ENCODE data around the gene FAM20A. TPM values are rescaled to one million over a fixed set of nuclear protein-coding genes. Genes with fewer than 3 reads are reported as not detected.
A peak's percentile ranks its signal among the peaks of the same experiment; 100 is the strongest.

FAM20A gene
- total and polyA plus RNA-seq, 2 experiments from 2014 or later = 9.3 to 10.9 TPM

GRCh38 chr17:68567581-68567980, 33.6 kb downstream of the FAM20A start:
- H2AFZ ChIP-seq = no peak overlapping the region
- H4K20me1 ChIP-seq (ENCODE audit: insufficient read depth) = no peaks in the 10 kb centered on the region
- no peak for DNase-seq
- peaks cover 29% of the 10 kb centered on the region for H3K4me1 ChIP-seq (ENCODE audit: insufficient read depth)
- in situ Hi-C loops (cut with MboI) = no loop called here
- H3K9me2 ChIP-seq (ENCODE audit: insufficient read depth) = no peaks in the 10 kb centered on the region; the same call in 1 of the 2 replicates
- no peaks in the 10 kb centered on the region for H3K79me2 ChIP-seq (ENCODE audit: insufficient read depth)
- H3K9me3 ChIP-seq (ENCODE audit: low read depth) = no peaks in the 10 kb centered on the region
- no peak for TF ChIP-seq EZH2phosphoT487 (IDR thresholded peaks at IDR 0.05; ENCODE audit: insufficient read depth, low read depth)
- TF ChIP-seq EZH2 (IDR thresholded peaks at IDR 0.05; ENCODE audit: insufficient read depth, poor library complexity, severe bottlenecking) = no peak
- 88 to 90% methylated on average over 8 of the region's 8 CpGs for WGBS, 2 experiments (ENCODE audit: low coverage in 1 of 2, low lambda C conversion rate in 2 of 2, missing lambda C conversion rate in 2 of 2)
- H3K36me3 ChIP-seq (ENCODE audit: low read depth) = no peaks in the 10 kb centered on the region
- H3K4me2 ChIP-seq (ENCODE audit: unreplicated experiment) = no peak overlapping the region
- H3K27ac ChIP-seq = no peak overlapping the region
- peaks cover 15% of the 10 kb centered on the region; the same call in 1 of the 2 replicates for H3F3A ChIP-seq (ENCODE audit: insufficient read depth)
- no peaks in the 10 kb centered on the region for H3K27me3 ChIP-seq (replicated peaks; ENCODE audit: insufficient read depth)
- H3K9ac ChIP-seq = no peak overlapping the region
- no peak overlapping the region for H3K4me3 ChIP-seq

DNA sequence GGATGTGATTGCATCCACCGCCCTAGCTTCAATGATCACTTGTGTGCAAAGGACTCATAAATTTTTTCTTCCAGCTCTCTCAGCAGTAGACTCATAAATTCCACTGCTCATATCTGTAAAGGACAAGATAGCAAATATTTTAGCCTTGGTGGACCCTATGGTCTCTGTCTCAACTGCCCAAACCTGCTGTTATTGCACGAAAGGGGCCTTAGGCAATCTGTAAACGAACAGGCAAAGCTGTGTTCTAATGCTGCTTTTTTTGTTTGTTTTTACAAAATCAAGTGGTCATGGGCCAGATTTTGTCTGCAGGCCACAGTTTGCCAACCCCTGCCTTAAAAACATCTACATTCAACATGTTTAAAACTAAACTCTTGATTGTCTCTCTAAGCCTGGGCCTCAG, 34.1 kb downstream of the FAM20A start:
- H3K27ac ChIP-seq = no peak overlapping the region
- peaks cover 15% of the 10 kb centered on the region; the same call in 1 of the 2 replicates for H3F3A ChIP-seq (ENCODE audit: insufficient read depth)
- no peak overlapping the region for H3K4me2 ChIP-seq (ENCODE audit: unreplicated experiment)
- H3K4me1 ChIP-seq (ENCODE audit: insufficient read depth) = peaks cover 29% of the 10 kb centered on the region
- H3K9me3 ChIP-seq (ENCODE audit: low read depth) = no peaks in the 10 kb centered on the region
- no peaks in the 10 kb centered on the region for H3K36me3 ChIP-seq (ENCODE audit: low read depth)
- H4K20me1 ChIP-seq (ENCODE audit: insufficient read depth) = no peaks in the 10 kb centered on the region
- no peak for DNase-seq
- H3K9me2 ChIP-seq (ENCODE audit: insufficient read depth) = no peaks in the 10 kb centered on the region; the same call in 1 of the 2 replicates
- H3K79me2 ChIP-seq (ENCODE audit: insufficient read depth) = no peaks in the 10 kb centered on the region
- H3K9ac ChIP-seq = no peak overlapping the region
- no peak overlapping the region for H3K4me3 ChIP-seq
- WGBS, 2 experiments (ENCODE audit: low coverage in 1 of 2, low lambda C conversion rate in 2 of 2, missing lambda C conversion rate in 2 of 2) = 51 to 65% methylated on average over 3 of the region's 3 CpGs
- no peak overlapping the region for H2AFZ ChIP-seq
- TF ChIP-seq EZH2phosphoT487 (IDR thresholded peaks at IDR 0.05; ENCODE audit: insufficient read depth, low read depth) (no peak), EZH2 (IDR thresholded peaks at IDR 0.05; ENCODE audit: insufficient read depth, poor library complexity, severe bottlenecking) (no peak)
- in situ Hi-C loops (cut with MboI) = no loop called here
- H3K27me3 ChIP-seq (replicated peaks; ENCODE audit: insufficient read depth) = no peaks in the 10 kb centered on the region

DNA sequence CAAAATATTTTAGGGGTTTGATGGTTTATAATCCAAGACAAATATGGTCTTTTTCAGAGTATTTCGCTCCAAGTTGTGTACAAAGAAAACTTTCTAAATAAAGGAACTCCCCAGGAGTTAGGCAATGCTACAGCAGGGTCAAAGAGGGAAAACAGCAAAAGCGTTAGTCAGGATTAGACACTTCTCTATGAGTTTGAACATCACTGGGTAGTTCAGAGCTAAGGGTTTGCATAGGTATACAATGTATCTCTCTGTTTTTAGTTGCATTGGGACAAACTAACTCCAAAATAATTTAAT, 34.8 kb downstream of the FAM20A start:
- Histone ChIP-seq H3K9me3 (ENCODE audit: low read depth) (no peaks in the 10 kb centered on the region), H3K9ac (no peak overlapping the region), H3K27ac (peak overlapping the region; percentile 16; the same call in 1 of the 2 replicates), H3F3A (ENCODE audit: insufficient read depth) (peaks cover 15% of the 10 kb centered on the region; the same call in 1 of the 2 replicates), H3K36me3 (ENCODE audit: low read depth) (no peaks in the 10 kb centered on the region), H3K4me3 (no peak overlapping the region), H3K4me2 (ENCODE audit: unreplicated experiment) (no peak overlapping the region), H3K27me3 (replicated peaks; ENCODE audit: insufficient read depth) (no peaks in the 10 kb centered on the region), H3K9me2 (ENCODE audit: insufficient read depth) (no peaks in the 10 kb centered on the region; the same call in 1 of the 2 replicates), H3K4me1 (ENCODE audit: insufficient read depth) (peaks cover 29% of the 10 kb centered on the region), H3K79me2 (ENCODE audit: insufficient read depth) (no peaks in the 10 kb centered on the region), H2AFZ (0 out of 2 replicates have a peak overlapping the region, but pooled peaks have one; percentile 3), H4K20me1 (ENCODE audit: insufficient read depth) (no peaks in the 10 kb centered on the region)
- in situ Hi-C loops (cut with MboI) = no loop called here
- no peak for TF ChIP-seq EZH2 (IDR thresholded peaks at IDR 0.05; ENCODE audit: insufficient read depth, poor library complexity, severe bottlenecking)
- no peak for TF ChIP-seq EZH2phosphoT487 (IDR thresholded peaks at IDR 0.05; ENCODE audit: insufficient read depth, low read depth)
- 33% methylated on average over 2 of the region's 2 CpGs for WGBS, 2 experiments (ENCODE audit: low coverage in 1 of 2, low lambda C conversion rate in 2 of 2, missing lambda C conversion rate in 2 of 2)
- DNase-seq = peak; percentile 55

GRCh38 chr17:68565661-68566441, 35.3 kb downstream of the FAM20A start:
- 0 out of 2 replicates have a peak overlapping the region, but pooled peaks have one; percentile 3 for H2AFZ ChIP-seq
- H4K20me1 ChIP-seq (ENCODE audit: insufficient read depth) = no peaks in the 10 kb centered on the region
- H3K27me3 ChIP-seq (replicated peaks; ENCODE audit: insufficient read depth) = no peaks in the 10 kb centered on the region
- H3K9ac ChIP-seq = no peak overlapping the region
- in situ Hi-C loops (cut with MboI) = no loop called here
- WGBS, 2 experiments (ENCODE audit: low coverage in 1 of 2, low lambda C conversion rate in 2 of 2, missing lambda C conversion rate in 2 of 2) = 21% methylated on average over 3 of the region's 3 CpGs
- no peaks in the 10 kb centered on the region for H3K79me2 ChIP-seq (ENCODE audit: insufficient read depth)
- peaks cover 15% of the 10 kb centered on the region; the same call in 1 of the 2 replicates for H3F3A ChIP-seq (ENCODE audit: insufficient read depth)
- H3K4me3 ChIP-seq = no peak overlapping the region
- H3K36me3 ChIP-seq (ENCODE audit: low read depth) = no peaks in the 10 kb centered on the region
- H3K4me2 ChIP-seq (ENCODE audit: unreplicated experiment) = no peak overlapping the region
- TF ChIP-seq EZH2 (IDR thresholded peaks at IDR 0.05; ENCODE audit: insufficient read depth, poor library complexity, severe bottlenecking) (no peak), EZH2phosphoT487 (IDR thresholded peaks at IDR 0.05; ENCODE audit: insufficient read depth, low read depth) (no peak)
- H3K4me1 ChIP-seq (ENCODE audit: insufficient read depth) = peaks cover 29% of the 10 kb centered on the region
- DNase-seq = peak; percentile 23
- H3K9me2 ChIP-seq (ENCODE audit: insufficient read depth) = no peaks in the 10 kb centered on the region; the same call in 1 of the 2 replicates
- H3K9me3 ChIP-seq (ENCODE audit: low read depth) = no peaks in the 10 kb centered on the region
- peak overlapping the region; percentile 16 for H3K27ac ChIP-seq

Measured in GM23248 (cell line).